Activated T-helper 2 cell treated with anti-CD3 and anti-CD28 coated beads, Interferon-gamma antibody, Interleukin-2, Interleukin-4, amounts not matched to agents 10 μg/mL and 5 μg/mL and 100 μg/mL, durations not matched to agents 14 hours and 24 hours and 36 hours (primary cell): ENCODE data around the gene PGRMC2. TPM values are rescaled to one million over a fixed set of nuclear protein-coding genes. Genes with fewer than 3 reads are reported as not detected.

ENCODE experiments used
- DNase-seq: peaks from one replicate; pipeline ENCODE4 v3.0.0; 2021; ENCODE audit warnings: low spot score
- H3K27ac Mint-ChIP-seq: one replicate; pipeline ENCODE4 v1.8.0; 2021; ENCODE audit warnings: mixed read lengths
- H3K27me3 Mint-ChIP-seq: one replicate; pipeline ENCODE4 v1.8.0; 2021; ENCODE audit warnings: low read depth, mixed read lengths
- H3K36me3 Mint-ChIP-seq: one replicate; pipeline ENCODE4 v1.8.0; 2021; ENCODE audit warnings: low read depth, mixed read lengths
- H3K4me1 Mint-ChIP-seq: one replicate; pipeline ENCODE4 v1.8.0; 2021; ENCODE audit warnings: low read depth, mixed read lengths
- H3K4me3 Mint-ChIP-seq: one replicate; pipeline ENCODE4 v1.8.0; 2021; ENCODE audit warnings: low read depth, mild to moderate bottlenecking, moderate library complexity, mixed read lengths
- H3K9me3 Mint-ChIP-seq: one replicate; pipeline ENCODE4 v1.8.0; 2021; ENCODE audit warnings: mixed read lengths
- intact Hi-C: fragments of 100-400 bp; cut with micrococcal nuclease; formaldehyde crosslinking; loops from one replicate; pipeline ENCODE4 v1.15.1; 2023
- total RNA-seq: library from RNA; stranded (reverse); gene quantifications from 2 replicates; pipeline ENCODE4 v1.2.3, GENCODE V29; 2022

The PGRMC2 gene, protein sequence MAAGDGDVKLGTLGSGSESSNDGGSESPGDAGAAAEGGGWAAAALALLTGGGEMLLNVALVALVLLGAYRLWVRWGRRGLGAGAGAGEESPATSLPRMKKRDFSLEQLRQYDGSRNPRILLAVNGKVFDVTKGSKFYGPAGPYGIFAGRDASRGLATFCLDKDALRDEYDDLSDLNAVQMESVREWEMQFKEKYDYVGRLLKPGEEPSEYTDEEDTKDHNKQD
- 45.0 and 47.2 TPM in 2 replicates for total RNA-seq

DNA sequence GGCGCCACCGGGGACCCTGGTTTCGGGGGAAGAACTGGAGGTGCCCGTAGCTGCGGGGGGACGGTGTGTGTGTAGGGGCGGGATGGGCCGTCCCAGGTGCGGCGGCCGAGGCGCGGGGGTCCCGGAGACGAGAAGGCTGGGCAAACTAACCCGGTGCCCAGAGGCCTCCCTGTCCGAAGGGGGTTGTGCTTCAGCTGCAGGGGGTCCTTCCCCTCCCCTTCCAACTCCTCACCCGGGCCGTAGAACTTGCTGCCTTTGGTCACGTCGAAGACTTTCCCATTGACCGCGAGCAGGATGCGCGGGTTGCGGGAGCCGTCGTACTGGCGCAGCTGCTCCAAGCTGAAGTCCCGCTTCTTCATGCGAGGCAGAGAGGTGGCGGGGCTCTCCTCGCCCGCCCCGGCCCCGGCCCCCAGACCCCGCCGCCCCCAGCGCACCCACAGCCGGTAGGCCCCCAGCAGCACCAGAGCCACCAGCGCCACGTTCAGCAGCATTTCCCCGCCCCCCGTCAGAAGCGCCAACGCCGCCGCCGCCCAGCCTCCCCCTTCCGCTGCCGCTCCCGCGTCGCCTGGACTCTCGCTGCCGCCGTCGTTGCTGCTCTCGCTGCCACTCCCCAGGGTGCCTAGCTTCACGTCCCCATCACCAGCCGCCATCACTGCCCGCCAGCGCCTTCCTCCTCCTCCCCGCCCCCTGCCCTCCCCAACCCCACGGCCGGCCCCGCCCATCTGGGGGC, at the start of gene PGRMC2:
TSS of gene PGRMC2 (minus strand) at position 673 of the 730 bp plus-strand sequence. CDS start at position 650, 23 bp downstream.
- H3K27me3 Mint-ChIP-seq: no peaks in the 10 kb centered on the region
- H3K4me1 Mint-ChIP-seq: peaks cover 33% of the 10 kb centered on the region
- peaks cover 32% of the 10 kb centered on the region for H3K36me3 Mint-ChIP-seq
- DNase-seq: peak; percentile 24
- H3K27ac Mint-ChIP-seq: peak within 1 kb of the TSS; percentile 91
- peak within 1 kb of the TSS; percentile 95 for H3K4me3 Mint-ChIP-seq
- H3K9me3 Mint-ChIP-seq: no peaks in the 10 kb centered on the region
- intact Hi-C loops: loop anchor here (5.0 kb wide), 1 partner anchor 505 kb away; the partner anchor contains the start of gene HSPA4L

DNA sequence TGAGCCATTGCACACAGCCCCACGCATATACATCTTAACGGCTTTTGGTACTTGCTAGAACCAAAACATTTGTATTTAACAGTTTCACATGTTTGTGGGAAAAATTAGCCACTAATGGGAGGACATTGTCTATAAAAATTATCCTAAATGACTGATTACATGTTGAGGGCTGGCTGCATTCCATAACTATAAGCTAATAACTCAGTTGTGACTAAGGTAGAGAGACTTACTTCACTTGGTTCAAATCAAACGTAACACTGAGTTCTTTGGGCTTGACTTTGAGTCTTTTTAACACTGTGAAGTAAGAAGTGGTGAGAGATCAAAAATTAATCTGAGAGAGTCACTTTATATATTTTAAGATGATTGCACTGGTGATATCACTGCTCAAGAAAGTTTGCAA, 47.9 kb upstream of the PGRMC2 start:
- intact Hi-C loops: no loop called here
- no peaks in the 10 kb centered on the region for H3K9me3 Mint-ChIP-seq
- no peak for DNase-seq
- no peak overlapping the region for H3K27ac Mint-ChIP-seq
- H3K27me3 Mint-ChIP-seq: no peaks in the 10 kb centered on the region
- no peak overlapping the region for H3K4me3 Mint-ChIP-seq
- no peaks in the 10 kb centered on the region for H3K36me3 Mint-ChIP-seq
- no peaks in the 10 kb centered on the region for H3K4me1 Mint-ChIP-seq

DNA sequence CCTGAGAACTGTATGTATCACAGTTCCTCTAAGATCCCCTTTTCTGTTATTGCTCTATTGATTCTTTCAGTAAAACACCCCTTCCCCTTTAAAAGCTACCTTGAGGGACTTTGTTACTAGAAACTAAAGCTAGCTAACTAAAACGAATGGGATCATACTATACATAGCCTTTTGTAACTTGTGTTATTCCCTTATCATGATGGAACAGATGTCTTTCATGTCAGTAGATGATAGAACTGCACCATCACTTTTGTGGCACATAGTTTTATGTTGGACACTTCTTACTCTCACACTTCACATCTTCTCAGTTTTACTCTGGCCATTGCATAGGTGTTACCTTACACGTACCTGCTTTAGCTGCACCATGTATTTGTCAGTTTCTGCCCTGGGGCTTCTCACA, 46.6 kb upstream of the PGRMC2 start:
- intact Hi-C loops: no loop called here
- no peaks in the 10 kb centered on the region for H3K27me3 Mint-ChIP-seq
- H3K4me3 Mint-ChIP-seq: no peak overlapping the region
- no peak overlapping the region for H3K27ac Mint-ChIP-seq
- DNase-seq: no peak
- no peaks in the 10 kb centered on the region for H3K9me3 Mint-ChIP-seq
- no peaks in the 10 kb centered on the region for H3K4me1 Mint-ChIP-seq
- no peaks in the 10 kb centered on the region for H3K36me3 Mint-ChIP-seq

DNA sequence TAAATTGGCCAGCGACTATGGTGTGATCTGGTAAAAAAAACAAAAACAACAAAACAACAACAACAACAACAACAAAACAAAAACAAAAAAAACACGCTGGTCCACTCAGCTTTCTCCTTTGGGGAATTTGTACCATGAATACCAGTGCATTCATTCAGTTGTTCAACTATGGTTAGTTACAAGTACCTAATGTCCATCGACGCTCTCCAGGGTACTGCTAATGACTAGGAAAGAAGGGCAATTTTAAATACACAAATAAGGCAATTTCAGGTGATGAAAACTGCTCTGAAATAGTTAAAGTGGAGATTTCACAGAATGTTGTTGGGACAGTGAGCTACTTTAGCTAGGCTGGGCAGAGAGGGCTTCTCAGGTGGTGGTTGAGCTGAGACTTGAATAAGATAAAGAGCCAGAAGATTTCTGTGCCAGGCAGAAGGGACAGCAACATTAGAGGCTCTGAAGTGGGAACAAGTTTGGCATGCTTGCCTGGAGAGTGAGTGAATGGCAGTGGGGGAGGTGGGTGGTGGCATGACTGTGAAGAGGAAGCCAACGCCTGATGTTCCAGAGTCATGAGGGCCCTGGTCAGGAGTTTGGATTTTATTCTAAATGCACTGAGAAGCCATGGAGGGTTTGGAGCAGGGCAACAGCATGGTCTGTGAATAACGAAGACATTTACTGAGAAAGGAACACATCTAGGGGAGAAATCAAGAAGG, 45.9 kb upstream of the PGRMC2 start:
- no peak for DNase-seq
- no peak overlapping the region for H3K27ac Mint-ChIP-seq
- H3K4me3 Mint-ChIP-seq: no peak overlapping the region
- no peaks in the 10 kb centered on the region for H3K27me3 Mint-ChIP-seq
- intact Hi-C loops: no loop called here
- no peaks in the 10 kb centered on the region for H3K4me1 Mint-ChIP-seq
- H3K36me3 Mint-ChIP-seq: no peaks in the 10 kb centered on the region
- no peaks in the 10 kb centered on the region for H3K9me3 Mint-ChIP-seq

DNA sequence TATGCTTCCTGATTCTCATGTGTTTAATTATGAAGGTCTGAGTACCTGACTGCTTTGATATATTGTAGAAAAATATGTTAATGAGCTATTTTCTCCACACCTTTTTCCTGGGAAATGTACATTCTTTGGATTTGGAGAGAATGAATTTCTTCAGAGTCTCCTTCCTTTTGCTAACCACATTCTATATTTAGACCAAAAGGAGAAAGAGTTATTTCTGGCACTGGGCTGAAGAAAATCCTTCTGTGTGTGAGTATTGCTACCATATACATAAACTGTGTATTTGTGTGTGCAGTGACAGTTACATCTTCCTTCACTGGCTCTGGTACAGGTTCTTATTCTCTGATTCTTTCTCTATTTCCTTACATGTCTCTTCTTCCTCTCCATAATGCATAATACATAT, 44.5 kb upstream of the PGRMC2 start:
- intact Hi-C loops: no loop called here
- no peak for DNase-seq
- Mint-ChIP-seq H3K27me3 (no peaks in the 10 kb centered on the region), H3K4me3 (no peak overlapping the region), H3K4me1 (no peaks in the 10 kb centered on the region), H3K36me3 (no peaks in the 10 kb centered on the region), H3K9me3 (no peaks in the 10 kb centered on the region), H3K27ac (no peak overlapping the region)

DNA sequence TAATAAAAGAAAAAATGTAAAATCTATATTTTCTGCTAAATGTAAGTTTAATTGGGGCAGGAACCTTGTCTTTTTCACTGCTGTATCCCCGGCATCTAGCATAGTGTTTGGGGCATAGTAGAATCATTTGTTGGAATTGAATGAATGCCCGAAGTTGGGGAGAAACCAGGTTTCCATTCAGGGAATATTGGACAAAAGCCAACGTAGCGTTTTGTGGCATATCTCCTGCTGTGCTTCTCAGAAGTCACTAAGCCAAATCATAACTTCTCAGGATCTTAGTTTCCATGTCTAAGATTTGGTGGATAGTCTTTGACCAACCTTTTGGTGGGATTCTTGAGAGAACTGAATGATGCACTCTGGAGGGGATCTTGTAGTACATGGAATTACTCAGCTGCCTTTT, 42.0 kb upstream of the PGRMC2 start:
- no peaks in the 10 kb centered on the region for H3K27me3 Mint-ChIP-seq
- H3K4me1 Mint-ChIP-seq: no peaks in the 10 kb centered on the region
- intact Hi-C loops: no loop called here
- DNase-seq: no peak
- no peak overlapping the region for H3K27ac Mint-ChIP-seq
- no peaks in the 10 kb centered on the region for H3K9me3 Mint-ChIP-seq
- no peaks in the 10 kb centered on the region for H3K36me3 Mint-ChIP-seq
- H3K4me3 Mint-ChIP-seq: no peak overlapping the region

DNA sequence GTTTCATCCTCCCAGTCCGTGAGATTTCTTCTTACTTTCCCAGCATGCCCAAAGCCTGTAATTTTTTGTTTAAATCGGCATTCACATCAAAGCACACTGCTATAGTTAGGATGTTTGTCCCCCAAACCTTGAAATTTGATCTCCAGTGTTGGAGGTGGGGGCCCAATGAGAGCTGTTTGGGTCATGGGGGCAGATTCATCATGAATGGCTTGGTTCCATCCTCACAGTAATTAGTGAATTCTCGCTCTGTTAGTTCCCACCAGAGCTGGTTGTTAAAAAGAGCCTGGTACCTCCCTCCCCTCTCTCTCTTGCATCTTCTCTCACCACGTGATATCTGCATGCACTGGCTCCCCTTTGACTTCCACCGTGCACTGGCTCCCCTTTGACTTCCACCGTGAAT, 40.5 kb upstream of the PGRMC2 start:
- H3K27me3 Mint-ChIP-seq: no peaks in the 10 kb centered on the region
- no peaks in the 10 kb centered on the region for H3K9me3 Mint-ChIP-seq
- no peak overlapping the region for H3K4me3 Mint-ChIP-seq
- no peak for DNase-seq
- H3K27ac Mint-ChIP-seq: no peak overlapping the region
- intact Hi-C loops: no loop called here
- no peaks in the 10 kb centered on the region for H3K4me1 Mint-ChIP-seq
- no peaks in the 10 kb centered on the region for H3K36me3 Mint-ChIP-seq

DNA sequence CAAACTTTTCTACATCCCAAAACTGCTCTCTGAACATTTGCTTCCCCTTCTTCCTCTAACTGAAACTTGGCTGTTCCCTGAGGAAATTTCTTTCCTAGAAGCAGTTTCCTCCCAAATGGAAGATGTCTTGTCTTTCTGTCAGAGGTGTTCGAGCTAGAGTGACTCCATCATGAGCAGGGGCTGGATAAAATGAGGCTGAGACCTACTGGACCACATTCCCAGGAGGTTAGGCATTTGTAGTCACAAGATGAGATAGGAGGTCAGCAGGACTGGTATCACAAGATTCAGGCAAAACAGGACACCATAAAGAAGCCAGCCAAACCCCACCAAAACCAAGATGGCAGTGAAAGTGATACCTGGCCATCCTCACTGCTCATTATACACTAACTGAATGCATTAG, 35.8 kb upstream of the PGRMC2 start:
- Mint-ChIP-seq H3K4me1 (no peaks in the 10 kb centered on the region), H3K27ac (no peak overlapping the region), H3K9me3 (no peaks in the 10 kb centered on the region), H3K27me3 (no peaks in the 10 kb centered on the region), H3K36me3 (no peaks in the 10 kb centered on the region), H3K4me3 (no peak overlapping the region)
- DNase-seq: no peak
- intact Hi-C loops: no loop called here

DNA sequence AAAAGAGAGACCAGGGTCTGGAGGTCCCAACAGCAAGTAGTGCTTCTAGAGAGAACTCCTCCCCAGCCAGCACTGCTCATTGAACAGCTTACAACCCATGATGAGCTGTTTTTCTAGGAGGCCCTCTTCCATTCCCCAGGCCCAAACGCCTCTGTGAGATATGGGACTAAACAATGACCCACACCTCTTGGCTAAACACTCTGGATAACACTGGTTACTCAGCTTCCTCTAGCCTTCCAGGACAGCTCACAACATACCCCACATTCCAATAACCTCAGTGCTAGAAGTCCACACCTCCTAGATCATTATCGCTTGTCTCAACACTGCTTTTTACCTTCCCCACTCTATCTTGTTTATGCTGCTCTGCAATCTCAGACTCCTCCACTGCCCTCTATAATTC, 35.4 kb upstream of the PGRMC2 start:
- no peaks in the 10 kb centered on the region for H3K4me1 Mint-ChIP-seq

DNA sequence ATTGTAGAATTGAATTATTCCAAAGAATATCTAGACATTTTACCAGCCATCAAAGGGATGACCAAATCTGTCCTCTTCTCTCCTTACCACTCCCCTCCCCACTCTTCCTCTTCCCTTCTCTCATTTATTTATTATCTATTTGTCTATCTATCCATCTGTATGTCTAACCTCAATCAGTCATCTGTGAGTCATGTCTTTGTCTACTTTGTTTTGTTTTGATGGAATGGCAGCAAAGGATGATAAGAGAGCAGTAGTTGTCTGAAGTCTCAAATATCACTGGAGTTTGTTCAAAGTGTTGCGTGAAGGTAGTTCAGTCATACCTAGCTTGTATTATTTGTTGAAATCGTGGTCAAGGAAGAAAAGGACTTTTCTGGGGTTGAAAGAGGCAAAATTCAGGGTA, 34.7 kb upstream of the PGRMC2 start:
- no peaks in the 10 kb centered on the region for H3K27me3 Mint-ChIP-seq
- no peak for DNase-seq
- intact Hi-C loops: no loop called here
- no peak overlapping the region for H3K27ac Mint-ChIP-seq
- H3K4me1 Mint-ChIP-seq: no peaks in the 10 kb centered on the region
- no peaks in the 10 kb centered on the region for H3K36me3 Mint-ChIP-seq
- H3K4me3 Mint-ChIP-seq: no peak overlapping the region
- no peaks in the 10 kb centered on the region for H3K9me3 Mint-ChIP-seq

More for the DNA sequence above, 35.4 kb upstream of the PGRMC2 start:
- intact Hi-C loops: no loop called here
- no peaks in the 10 kb centered on the region for H3K27me3 Mint-ChIP-seq
- H3K36me3 Mint-ChIP-seq: no peaks in the 10 kb centered on the region
- H3K4me3 Mint-ChIP-seq: no peak overlapping the region
- no peaks in the 10 kb centered on the region for H3K9me3 Mint-ChIP-seq
- no peak overlapping the region for H3K27ac Mint-ChIP-seq
- no peak for DNase-seq

DNA sequence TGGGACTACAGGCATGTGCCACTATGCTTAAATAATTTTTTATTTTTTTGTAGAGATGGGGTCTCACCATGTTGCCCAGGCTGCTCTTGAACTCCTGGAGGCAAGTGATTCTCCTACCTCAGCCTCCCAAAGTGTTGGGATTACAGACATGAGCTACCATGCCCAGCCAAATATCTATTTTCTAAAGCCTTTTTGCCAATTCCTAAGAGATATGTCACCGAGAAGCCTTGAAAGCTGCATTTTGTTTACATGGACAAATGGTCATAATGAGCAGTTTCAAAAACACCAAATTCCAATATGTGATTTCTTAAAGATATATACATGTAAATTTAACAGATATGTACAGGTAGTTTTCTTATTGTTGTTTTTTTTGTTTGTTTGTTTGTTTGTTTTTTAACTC, 33.0 kb upstream of the PGRMC2 start:
- Mint-ChIP-seq H3K27me3 (no peaks in the 10 kb centered on the region), H3K9me3 (no peaks in the 10 kb centered on the region), H3K4me1 (no peaks in the 10 kb centered on the region), H3K36me3 (no peaks in the 10 kb centered on the region), H3K4me3 (no peak overlapping the region), H3K27ac (no peak overlapping the region)
- intact Hi-C loops: no loop called here
- no peak for DNase-seq

DNA sequence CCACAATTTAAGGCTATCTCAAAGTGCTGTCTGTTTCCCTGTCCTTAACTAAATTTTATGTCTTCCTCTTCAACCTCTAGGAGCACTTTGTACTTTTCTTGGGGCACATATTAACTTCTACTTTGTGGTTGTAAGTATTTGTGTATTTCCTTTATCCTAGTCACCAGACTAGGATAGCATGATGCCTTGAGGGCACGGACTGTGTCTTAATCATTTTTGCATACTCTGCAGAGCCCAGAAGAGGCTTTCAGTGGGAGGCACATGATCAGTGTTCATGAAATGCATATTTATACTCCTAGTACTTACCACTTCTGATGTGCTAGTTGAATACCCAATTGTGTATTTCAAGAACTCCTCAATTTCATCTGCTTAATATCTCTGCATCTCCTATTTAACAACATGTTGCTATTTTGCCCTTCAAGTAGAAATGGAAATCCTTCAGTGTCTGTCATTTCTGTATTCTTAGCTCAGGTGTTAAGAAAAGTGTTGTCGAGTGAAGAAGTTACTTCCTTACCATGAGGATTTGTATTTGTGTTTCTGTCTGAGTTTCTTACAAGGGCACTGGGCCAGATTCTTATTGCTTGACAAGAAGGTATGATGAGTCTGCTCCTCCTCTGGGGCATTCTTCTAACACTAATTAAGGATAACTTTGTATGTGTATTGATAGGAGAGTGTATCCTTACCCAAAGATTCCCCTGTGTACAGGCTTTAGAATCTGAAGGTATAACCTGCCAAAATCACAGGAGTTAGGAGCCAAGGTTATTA, 28.3 kb upstream of the PGRMC2 start:
- Mint-ChIP-seq H3K27me3 (no peaks in the 10 kb centered on the region), H3K9me3 (no peaks in the 10 kb centered on the region), H3K36me3 (no peaks in the 10 kb centered on the region), H3K4me1 (no peaks in the 10 kb centered on the region), H3K4me3 (no peak overlapping the region), H3K27ac (no peak overlapping the region)
- DNase-seq: no peak
- intact Hi-C loops: no loop called here
